Activated T-cell treated with anti-CD3 and anti-CD28 coated beads for 48 hours (primary cell): Measurements from ENCODE around the gene TGM1.
"Not testable (repeated sequence)": the region's sequence is repeated elsewhere in the genome, so short reads cannot be mapped to it uniquely, and the experiment has no call there.

ENCODE experiments used
- DNase-seq: peaks from one replicate; pipeline ENCODE4 v3.0.0-alpha.2; 2020; ENCODE audit warnings: low read depth

The TGM1 gene

DNA sequence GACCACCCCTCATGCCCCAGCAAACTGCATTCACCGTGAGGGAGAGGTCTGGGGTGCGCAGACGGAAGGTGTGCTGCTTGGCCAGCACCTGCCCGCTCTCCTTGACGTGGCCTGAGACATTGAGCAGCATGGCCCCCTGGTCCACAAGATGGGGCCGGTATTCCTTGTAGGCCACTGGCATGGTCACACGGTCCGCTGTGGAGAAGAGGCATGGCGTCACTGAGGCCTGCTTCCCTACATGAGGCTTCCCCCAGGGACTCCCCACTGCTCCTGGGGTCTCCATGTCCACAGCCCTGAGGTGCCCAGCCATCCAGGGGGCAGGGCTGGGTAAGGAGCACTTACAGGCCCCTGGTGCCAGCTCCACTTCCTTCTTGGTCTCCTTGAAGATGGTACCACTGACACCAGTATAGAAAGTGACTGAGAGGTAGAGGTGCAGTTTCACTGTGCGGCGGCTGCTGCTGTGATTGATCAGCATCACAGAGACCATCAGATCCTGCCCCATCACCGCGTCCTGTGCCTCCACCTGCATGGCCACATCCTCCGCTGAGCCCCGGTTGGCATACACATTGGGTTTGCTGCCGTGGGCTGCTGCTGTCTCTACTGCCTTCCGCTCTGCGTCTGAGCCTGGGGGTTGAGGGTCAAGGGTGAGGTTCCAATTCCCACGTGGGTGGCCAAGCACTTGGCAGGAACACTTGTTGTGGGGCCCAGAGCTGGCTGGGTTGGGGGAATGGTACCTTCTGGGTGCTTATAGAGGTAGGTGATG lies 8.2 kb downstream of the TGM1 start:
- DNase-seq = no peak

DNA sequence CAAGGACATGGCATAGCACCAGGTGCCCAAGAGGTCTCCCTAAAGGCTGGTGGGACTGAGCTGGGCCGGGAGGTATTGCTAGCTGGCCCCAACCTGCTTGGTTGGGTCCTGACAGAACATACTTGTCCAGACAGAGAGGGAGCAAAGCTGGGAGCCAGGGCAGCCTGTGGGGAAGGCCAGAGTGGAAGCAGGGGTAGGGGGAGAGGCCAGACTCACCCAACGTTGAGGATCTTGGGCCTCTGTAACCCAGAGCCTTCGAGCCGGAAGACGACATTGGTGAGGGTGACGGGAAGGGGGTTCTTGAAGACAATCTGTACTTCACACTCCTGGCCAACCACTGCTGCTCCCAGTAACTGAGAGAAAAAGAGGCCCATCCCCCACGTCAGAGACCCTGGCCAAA lies 9.0 kb downstream of the TGM1 start:
- no peak for DNase-seq

DNA sequence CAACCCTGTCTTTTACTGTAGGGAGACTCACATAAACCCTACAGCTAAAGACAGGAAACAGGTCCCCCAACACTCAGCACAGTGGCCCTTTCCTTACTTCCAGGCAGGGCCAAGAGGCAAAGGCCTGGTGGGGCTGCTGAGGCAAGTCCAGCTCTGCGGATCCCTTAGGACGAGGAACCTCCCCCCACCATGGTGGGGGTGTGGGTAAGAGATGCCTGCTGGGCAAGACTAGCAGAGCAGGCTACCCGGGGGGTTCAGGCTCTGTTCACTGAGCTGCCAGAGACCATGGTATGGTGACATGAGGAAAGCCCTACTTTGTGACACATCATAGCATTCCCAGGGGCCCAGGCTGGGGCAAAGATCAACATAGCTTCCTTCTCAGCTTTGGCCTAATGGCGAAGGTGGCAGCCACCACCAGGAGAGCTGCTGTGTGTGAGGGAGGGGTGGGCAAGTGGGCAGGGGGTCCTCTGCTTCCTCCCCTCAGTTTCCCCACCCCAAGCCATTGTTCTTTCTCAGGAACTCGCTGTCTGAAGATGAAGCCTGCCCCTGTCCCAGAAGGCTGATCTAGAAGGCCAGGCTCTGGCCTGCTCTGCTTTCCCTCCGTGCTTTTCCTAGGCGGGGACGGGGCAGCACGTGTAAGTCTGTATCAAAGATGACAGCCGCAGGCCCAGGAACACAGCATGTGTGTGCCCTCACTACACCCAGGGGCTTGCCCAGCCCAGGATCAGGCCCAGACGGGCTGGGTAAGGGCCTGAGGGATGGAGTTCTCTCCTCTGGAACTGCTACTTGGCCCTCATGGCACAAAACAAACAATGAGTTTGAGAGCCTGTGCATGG lies 10.5 kb downstream of the TGM1 start:
- no peak for DNase-seq

DNA sequence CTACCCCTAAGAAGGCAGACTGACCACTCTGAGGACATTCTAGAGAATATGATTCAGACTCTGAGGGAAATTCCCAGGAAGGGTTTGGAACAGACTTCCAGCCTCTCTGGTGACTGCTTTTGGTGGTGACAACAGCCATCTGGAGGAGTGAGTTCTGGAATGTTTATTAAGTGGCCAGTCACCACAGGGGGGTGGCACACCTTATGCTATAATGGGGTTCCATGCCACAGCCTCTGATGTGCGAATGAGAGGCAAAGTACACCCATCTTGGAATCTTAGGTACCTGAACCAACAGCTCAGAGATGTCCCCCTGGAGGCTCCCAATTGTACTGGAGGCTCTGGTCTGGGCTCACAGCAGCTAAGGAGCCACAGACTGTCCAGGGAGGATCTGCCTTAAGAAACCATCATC lies 11.1 kb downstream of the TGM1 start:
- DNase-seq = no peak

DNA sequence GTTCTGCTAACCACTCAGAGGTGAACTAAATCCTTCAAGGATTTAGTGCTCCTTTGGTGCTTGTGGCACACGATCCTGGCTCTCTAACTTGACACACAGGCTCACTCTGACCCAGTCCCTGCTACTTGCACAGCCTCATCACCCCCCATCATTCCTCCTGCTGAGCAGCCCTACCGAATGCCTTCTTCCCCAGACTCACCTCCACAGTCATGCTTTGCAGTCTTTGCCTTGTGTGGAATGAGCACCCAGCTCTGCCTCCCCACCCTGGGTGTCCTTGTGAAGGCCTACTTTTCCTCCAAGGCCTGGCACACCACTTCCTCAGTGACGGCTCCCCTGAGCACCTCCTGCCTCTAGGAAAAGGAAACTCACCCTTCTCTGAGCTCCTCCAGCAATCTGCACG lies 12.6 kb downstream of the TGM1 start:
- no peak for DNase-seq

DNA sequence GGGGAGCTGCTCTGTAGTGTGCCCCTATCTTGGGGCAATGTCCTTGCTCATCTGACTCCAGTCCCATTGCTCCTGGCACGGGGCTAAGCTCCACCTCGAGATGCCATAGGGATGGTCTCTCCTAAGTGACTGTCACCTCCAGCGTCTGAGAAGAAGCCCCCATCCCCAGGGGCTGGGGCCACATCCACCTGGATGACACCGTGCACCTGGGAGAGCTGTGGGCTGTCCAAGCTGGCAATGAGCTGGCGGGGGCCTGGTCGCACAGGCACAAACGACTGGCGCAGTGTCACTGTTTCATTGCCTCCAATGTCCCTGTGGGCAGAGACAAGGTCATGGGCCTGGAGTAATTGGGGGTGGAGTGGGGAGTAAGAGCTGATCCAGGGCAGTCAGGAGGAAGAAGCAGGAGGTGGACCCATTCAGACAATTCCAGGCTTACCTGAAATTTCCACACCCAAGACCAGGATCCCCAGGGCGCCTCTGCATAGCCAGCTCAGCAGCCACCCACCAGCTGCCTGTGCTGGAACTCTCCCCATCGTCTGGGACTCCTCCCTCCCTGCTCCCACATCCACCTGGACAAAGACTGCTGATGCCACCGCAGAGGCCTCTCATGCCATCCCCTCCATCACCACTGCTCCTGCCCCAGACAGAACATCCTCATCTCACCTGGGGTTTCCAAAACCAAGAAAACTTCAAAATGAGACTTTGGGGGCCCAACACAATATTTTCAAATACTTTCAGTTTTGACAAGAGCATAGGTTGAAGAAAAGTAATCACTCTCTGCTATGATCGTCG lies 13.6 kb downstream of the TGM1 start:
- DNase-seq = no peak

DNA sequence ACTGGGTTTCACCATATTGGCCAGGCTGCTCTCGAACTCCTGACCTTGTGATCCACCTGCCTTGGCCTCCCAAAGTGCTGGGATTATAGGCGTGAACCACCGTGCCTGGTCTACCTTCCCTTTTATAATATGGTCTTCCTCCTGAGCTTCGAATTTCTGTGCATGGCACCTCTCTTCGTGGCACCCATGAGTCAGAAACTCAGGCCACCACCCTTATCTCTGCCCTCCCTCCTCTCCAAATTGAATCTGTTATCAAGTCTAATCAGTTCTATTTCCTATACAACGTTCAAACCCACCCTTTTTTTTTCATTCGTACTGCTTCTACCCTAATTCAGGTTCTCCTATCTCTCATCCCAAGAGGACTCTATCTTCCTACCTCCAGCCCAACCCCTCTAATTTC lies 15.6 kb downstream of the TGM1 start:
- no peak for DNase-seq

DNA sequence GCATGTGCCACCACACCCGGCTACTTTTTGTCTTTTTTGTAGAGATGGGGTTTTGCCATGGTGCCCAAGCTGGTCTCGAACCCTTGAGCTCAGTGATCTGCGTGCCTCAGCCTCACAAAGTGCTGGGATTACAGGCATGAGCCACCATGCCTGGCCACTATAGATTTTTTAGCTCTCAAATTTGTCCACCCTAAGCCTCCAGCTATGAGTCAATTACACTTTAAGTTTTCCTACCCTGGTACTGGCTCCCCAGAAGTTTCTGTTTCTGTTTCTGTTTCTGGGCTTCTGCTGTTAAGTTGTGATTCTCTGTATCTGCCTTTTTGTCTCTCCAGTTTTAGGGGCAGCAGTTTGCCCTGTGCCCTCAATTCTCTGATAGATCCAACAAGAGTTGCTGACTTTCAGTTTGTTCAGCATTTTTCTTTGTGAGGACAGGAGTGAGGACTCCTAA lies 16.2 kb downstream of the TGM1 start:
- no peak for DNase-seq

DNA sequence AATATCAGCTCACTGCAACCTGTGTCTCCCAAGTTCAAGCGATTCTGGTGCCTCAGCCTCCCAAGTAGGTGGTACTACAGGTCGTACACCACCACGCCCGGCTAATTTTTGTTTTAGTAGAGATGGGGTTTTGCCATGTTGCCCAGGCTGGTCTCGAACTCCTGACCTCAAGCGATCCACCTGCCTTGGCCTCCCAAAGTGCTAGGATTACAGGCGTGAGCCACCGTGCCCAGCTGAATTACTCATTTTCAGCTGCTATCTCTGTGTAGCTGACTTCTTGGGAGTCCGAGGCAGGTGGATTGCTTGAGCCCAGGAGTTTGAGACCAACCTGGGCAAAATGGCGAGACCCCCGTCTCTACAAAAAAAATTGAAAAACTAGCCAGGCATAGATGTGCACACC lies 17.6 kb downstream of the TGM1 start:
- DNase-seq = not testable (repeated sequence)

DNA sequence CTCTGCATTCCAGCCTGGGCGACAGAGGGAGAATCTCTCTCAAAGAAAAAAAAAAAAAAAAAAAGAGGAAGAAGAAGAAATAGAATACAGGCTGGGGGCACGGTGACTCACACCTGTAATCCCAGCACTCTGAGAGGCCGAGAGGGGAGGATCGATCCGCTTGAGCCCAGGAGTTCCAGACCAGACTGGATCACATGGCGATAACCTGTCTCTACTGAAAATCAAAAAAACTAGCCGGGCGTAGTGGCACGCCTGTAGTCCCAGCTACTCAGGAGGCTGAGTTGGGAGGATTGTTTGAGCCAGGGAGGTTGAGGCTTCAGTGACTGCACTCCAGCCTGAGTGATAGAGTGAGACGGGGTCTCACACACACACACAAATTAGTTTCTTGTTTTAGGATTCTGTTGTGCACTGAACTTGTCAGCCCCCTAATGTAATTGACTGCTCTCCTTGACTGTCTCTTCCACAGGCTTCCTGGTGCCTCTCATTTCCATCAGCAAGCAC lies 19.6 kb downstream of the TGM1 start:
- no peak for DNase-seq

DNA sequence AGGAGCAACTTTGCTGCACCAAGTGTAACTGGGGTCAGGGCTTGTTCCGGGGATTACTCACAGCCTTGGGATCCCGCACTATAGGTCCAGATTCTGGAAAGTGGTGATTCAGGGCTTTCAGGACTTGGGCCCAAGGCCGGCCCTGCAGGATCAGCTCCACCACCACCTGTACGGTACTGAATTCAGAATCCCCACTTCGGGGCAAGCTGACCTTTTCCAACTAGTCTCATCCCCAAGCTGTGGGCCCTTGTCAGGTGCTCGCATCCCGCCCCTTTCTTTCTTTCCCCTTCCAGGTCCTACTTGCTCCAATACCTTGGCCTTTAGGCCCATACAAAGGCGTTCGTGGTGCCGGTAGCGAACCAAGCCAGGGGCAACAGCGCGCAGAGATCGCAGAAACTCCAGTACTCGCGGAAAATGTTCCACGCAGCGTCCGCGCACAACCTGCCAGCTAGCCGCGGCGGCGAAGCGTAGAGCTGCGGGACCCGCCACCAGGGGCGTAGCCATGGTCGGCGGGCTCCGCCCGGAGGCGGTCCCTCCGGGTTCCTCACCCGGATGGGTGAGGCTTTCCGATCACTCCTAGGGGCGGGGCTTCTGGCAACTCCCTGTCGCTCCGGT lies 21.0 kb downstream of the TGM1 start:
- DNase-seq = peak; percentile 92

DNA sequence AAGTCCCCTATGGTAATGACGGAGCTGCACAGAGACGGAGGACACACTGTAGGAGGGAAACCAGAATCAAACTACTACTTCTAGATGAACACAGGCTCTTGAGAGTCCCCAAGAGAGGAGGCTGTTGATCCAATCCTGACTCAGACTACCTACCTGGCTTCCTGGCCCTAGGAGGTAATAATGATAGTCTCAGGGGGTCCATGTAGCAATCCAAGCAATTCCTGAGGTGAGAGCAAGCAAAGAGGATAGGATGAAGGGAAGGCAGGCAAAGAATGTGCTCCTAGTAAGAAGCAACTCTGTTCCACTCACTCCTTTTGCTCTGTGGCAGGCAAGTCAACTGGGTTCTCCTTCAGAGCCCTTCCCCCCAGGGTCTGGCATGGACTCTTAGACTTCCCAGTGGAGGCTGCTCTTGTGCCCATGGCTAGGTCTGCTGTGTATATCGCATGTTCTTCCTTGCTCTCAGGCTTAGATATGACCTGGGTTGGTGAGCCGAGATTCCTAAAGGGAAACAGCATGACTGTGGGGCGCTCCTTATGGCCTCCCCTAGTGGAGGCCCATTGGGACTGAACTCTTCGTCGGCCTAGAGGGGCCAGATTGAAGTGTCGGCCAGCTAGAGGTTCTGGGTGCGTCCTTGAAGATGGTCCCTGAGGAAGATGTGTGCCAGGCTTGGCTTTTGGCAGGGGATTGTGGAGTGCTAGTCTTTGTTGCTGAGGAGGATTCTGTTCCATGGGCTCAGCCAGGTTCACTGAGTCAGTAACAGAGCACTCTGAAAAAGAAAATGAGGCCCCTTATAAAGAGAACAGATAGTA lies 22.7 kb downstream of the TGM1 start:
- no peak for DNase-seq

DNA sequence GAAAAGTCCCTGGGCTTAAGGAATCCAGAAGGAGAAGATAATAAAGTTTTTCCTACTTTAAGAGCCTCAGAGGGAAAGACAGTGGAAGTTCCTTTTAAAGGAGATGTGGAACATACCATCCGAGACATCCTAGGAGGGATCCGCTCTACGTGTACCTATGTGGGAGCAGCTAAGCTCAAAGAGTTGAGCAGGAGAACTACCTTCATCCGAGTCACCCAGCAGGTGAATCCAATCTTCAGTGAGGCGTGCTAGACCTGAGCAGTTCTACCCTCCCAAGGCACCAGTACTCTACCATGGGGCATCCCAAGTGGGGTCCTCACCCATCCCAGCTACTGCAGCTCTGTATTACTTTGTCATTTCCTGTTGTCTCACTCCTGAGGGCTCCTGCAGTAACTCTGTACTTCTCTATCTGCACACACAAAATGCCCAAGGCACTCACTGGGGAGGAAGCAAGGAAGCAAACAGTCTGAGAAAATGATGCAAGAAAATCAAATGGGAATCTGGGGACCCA lies 24.4 kb downstream of the TGM1 start:
- DNase-seq = no peak

DNA sequence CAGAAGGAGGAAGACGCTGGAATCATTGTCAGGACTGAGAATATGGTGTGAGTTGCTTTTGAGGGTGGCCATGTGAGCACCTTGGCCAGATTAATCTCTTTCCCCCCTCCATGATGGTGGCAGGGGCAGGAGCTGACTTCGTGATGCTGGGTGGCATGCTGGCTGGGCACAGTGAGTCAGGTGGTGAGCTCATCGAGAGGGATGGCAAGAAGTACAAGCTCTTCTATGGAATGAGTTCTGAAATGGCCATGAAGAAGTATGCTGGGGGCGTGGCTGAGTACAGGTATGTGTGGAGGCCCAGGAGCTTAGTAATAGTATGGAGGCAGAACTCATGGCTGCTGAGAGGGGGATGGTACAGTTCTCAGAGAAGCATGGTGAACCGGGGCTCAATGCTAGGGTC lies 24.9 kb downstream of the TGM1 start:
- no peak for DNase-seq

DNA sequence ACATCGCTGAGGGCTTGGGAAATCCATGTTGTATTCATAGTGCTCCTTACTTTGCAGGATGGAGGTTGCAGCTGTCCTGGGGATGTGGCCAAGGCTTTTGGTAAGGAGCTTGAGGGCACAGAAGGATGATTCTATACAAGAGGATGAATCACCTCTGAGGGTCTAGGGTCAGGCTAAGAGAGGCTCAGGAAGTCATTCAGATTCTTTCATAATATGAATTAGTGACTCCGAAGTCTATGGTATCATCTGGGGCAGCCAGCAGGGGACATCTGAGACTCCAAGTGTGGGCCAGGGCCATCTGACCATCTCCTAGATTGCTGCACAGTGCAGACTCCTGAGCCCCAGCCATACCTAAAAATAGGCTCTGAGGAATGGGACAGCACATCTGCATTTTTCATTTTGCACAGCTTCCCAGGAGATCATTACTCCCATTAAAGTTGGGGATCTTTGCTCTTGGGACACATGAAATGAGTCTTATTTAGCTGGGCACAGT lies 25.5 kb downstream of the TGM1 start:
- DNase-seq = no peak

DNA sequence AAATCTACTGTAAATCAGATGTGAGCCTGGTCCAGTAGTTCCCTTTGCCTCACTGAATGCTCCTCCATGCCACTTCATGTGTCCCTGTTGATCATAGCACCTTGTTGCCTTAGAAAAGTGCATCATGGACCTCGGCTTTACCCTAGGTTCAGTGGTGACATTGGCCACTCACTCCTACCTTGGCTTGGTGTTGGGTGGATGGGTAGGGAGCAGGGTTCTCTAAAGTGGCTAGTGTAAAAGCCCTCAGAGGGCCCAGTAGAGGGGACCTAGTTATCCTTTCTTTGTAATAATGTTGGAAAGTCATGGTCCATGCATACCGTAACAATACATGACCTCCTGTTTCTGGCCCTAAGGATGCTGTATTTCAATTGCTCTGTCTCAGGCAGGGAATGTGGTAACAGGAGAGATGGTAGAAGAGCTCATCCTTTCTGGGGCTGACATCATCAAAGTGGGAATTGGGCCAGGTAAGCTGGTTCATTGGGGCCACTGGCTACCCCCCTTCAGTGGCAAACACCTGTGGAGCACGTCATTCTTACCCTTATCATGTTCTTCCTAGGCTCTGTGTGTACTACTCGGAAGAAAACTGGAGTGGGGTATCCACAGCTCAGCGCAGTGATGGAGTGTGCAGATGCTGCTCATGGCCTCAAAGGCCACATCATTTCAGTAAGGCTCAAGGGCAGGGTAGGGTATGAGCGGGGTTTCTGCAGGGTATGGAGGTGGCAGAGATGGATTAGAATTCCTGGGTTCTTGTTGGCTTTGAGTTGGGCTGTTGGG lies 26.1 kb downstream of the TGM1 start:
- no peak for DNase-seq

DNA sequence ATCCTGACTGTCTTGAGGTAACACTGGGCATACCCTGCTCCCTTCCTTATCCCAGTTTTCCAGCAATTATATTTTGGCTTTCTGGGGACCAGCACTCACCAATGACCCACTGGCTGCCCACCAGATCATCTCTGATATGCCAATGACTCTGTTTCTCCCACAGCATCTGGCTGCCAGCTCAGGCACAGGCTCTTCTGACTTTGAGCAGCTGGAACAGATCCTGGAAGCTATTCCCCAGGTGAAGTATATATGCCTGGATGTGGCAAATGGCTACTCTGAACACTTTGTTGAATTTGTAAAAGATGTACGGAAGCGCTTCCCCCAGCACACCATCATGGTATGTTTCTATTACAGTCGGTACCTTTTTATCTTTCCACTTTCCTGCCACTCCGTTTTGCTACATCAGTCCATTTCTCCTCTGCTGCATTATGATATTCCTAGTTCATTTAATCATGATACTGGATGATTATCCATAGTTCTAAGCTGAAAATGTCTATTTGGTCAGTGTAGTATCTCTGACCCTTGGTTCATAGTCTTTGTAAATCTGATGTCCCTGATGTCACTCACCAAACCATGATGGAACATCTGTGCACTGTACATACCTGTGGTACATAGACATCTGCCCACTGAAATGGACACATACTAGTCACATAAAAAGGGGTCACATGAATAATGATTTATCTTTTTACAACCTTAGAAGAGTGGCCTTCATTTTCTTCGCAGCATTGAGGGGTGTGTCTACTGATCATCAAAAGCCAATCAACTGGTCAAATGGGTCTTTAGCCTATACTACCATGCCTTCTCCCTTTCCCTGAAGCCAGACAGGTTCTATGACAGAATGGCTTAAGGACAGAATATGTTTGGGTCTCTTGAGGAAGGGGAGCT lies 26.9 kb downstream of the TGM1 start:
- no peak for DNase-seq

DNA sequence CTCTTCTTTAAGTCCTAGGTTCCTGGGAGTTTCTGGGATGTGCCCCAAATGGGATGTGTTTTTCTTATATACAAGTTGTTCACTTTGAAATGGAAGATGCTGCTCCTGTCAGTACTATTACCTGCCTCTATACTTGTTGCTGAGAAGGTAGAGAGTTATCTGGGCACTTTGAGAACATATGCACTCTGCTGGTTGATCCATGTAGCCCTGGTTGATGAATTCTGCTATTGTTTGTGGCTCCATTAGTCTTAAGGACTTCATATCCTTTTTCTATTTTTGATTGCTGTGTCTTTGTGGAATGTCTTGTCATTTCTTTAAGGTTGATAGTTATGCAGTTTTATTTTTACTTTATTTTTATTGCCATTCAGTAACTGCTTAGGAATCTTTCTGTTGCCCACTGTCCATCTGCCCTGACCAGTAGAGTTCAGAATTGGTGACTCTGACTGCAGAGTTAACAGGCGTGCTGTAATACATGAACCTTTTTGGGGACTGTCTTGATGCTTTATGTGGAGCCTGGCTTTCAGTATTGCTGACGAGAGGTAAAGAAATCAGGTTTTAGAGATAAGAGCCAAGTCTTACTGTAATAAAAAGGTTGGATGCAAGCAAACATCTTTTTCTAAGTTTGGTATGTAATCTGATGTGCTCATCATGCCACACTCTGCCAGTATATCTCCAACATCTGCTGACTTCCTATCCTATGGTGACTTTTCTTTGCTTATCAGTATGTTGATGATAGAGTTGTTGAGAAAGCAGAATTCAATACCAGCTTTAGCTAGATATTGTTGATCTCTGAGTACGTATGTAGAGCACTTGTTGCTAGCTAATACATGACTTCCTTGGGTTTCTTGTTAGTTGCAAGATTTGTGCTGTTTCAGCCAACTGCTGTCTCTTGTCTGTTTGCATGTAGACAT lies 28.6 kb downstream of the TGM1 start:
- DNase-seq = no peak
